ENCODE measurements around the gene DSC3.

- TF ChIP-seq POLR2AphosphoS5 (IDR thresholded peaks at IDR 0.05; ENCODE audit: low read depth, low read length) = no peak
- TF ChIP-seq SIN3A (IDR thresholded peaks at IDR 0.05; ENCODE audit: borderline replicate concordance, insufficient read depth, low read length) = no peak
These were observed 27.7 kb upstream of the DSC3 start for GRCh38 chr18:31070206-31070605.

Measured in PFSK-1 (cell line).